Kidney (tissue), 14 donors: ENCODE measurements around the gene TMX1. TPM values are rescaled to one million over a fixed set of nuclear protein-coding genes. Genes with fewer than 3 reads are reported as not detected.

ENCODE experiments used
- DNase-seq, 5 donors: peaks; one replicate each; pipeline ENCODE4 v3.0.0-alpha.2; 2013 to 2020
- FAIRE-seq: peaks from 2 replicates; lab custom pipeline; 2012; peaks lifted over from hg19 to GRCh38; lab: Jason Lieb, UNC
- H3K27ac ChIP-seq, 2 donors: one replicate each; pipeline ENCODE4 v1.7.0; 2013; ENCODE audit warnings: low read depth in 2 of 2, low read length in 2 of 2, inconsistent platforms in 1 of 2
- H3K27me3 ChIP-seq: one replicate; pipeline ENCODE4 v1.7.1; 2013; ENCODE audit warnings: low read length, inconsistent platforms; ENCODE audit not compliant: control insufficient read depth, insufficient read depth
- H3K36me3 ChIP-seq, 3 donors: one replicate each; pipeline versions ENCODE4 v1.7.0 to v1.7.1; 2013; ENCODE audit warnings: low read length in 3 of 3, control low read depth in 1 of 3, inconsistent platforms in 1 of 3; ENCODE audit not compliant: insufficient read depth in 3 of 3, control insufficient read depth in 2 of 3
- H3K4me1 ChIP-seq, 3 donors: one replicate each; pipeline versions ENCODE4 v1.7.0 to v1.7.1; 2013; ENCODE audit warnings: low read length in 3 of 3, inconsistent platforms in 1 of 3, low read depth in 1 of 3; ENCODE audit not compliant: control insufficient read depth in 2 of 3, insufficient read depth in 2 of 3
- H3K4me3 ChIP-seq, 3 donors: one replicate each; pipeline versions ENCODE4 v1.7.0 to v1.8.1; 2013; ENCODE audit warnings: low read length in 3 of 3, control low read depth in 1 of 3, inconsistent platforms in 1 of 3
- H3K9ac ChIP-seq, 3 donors: one replicate each; pipeline versions ENCODE4 v1.7.0 to v1.7.1; 2013; ENCODE audit warnings: low read length in 3 of 3, control low read depth in 1 of 3, inconsistent platforms in 1 of 3
- H3K9me3 ChIP-seq, 3 donors: one replicate each; pipeline versions ENCODE4 v1.7.0 to v1.7.1; 2013; ENCODE audit warnings: low read length in 3 of 3, control low read depth in 1 of 3, inconsistent platforms in 1 of 3; ENCODE audit not compliant: control insufficient read depth in 2 of 3, insufficient read depth in 1 of 3
- intact Hi-C: fragments of 100-400 bp; cut with DNase I; formaldehyde crosslinking; loops from one replicate; pipeline ENCODE4 v1.11.1; 2022
- polyA plus RNA-seq: library from polyadenylated mRNA; stranded (reverse); fragments of 350-450 nt; fragmentation: Illumina TruSeq; extraction: RNeasy Lipid Tissue Mini Kit (QIAGEN cat#74804); gene quantifications from one replicate; pipeline ENCODE4 v1.2.3, GENCODE V29; 2014; ENCODE audit warnings: low read depth, low replicate concordance; ENCODE audit not compliant: insufficient read depth
- total RNA-seq: library from RNA; stranded (reverse); fragmentation: NEBNext Ultra II Directional; extraction: Animal tissue kit (Norgen Biotek cat#: 25700); gene quantifications from one replicate; pipeline ENCODE4 v1.2.1, GENCODE V29; 2021
- TF ChIP-seq, protein P1 (sequence below): IDR thresholded peaks from 3 replicates; pipeline ENCODE4 v1.5.1; 2012; ENCODE audit warnings: mild to moderate bottlenecking, moderate library complexity, borderline replicate concordance; ENCODE audit not compliant: insufficient read depth; ENCODE audit errors: extremely low read depth
- donor health status: control.
- donor health status: control.
- donor health status: control.
- donor health status: control.
- donor health status: control.
- donor health status: DM: yes; HTN: yes; CAD: no.
- donor health status: Normal renal cell carcinoma (clear cell type).

Gene TMX1
- total and polyA plus RNA-seq, 2 donors from 2014 or later: 12.3 to 31.6 TPM

DNA sequence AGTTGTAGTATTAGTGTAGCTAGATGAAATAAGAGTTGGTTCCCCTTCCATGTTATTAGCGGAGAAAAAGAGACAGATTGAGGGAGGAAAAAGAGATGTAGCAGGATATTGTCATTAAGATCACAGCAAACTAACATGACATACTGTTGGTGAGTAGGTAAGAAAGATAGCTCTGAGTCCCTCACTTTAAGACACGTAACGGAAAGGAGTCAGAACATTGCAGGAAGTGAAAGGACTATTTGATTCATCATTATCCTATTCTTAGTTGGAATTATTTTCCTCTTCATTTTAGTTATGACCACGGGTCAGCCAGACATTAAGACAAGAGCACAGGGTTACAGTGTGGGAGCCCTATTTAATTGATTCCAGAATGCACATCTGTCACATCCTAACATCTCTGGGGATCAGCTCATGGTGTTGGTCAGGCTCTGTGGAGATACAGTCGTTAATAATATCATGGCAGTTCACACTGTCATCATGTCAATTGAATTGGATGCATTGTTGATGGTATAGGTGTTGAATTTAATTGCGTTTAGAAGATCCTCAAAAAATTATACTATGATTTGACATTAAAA is 55.0 kb downstream of the TMX1 start:
- Histone ChIP-seq H3K27ac (no peak overlapping the region), H3K9ac (no peak overlapping the region), H3K9me3 (no peaks in the 10 kb centered on the region), H3K36me3 (no peaks in the 10 kb centered on the region), H3K4me3 (no peak overlapping the region), H3K27me3 (no peaks in the 10 kb centered on the region), H3K4me1 (no peaks in the 10 kb centered on the region)
- DNase-seq: no peak
- FAIRE-seq: no peak
- intact Hi-C loops: no loop called here
- TF ChIP-seq, protein P1, sequence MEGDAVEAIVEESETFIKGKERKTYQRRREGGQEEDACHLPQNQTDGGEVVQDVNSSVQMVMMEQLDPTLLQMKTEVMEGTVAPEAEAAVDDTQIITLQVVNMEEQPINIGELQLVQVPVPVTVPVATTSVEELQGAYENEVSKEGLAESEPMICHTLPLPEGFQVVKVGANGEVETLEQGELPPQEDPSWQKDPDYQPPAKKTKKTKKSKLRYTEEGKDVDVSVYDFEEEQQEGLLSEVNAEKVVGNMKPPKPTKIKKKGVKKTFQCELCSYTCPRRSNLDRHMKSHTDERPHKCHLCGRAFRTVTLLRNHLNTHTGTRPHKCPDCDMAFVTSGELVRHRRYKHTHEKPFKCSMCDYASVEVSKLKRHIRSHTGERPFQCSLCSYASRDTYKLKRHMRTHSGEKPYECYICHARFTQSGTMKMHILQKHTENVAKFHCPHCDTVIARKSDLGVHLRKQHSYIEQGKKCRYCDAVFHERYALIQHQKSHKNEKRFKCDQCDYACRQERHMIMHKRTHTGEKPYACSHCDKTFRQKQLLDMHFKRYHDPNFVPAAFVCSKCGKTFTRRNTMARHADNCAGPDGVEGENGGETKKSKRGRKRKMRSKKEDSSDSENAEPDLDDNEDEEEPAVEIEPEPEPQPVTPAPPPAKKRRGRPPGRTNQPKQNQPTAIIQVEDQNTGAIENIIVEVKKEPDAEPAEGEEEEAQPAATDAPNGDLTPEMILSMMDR: no peak

DNA sequence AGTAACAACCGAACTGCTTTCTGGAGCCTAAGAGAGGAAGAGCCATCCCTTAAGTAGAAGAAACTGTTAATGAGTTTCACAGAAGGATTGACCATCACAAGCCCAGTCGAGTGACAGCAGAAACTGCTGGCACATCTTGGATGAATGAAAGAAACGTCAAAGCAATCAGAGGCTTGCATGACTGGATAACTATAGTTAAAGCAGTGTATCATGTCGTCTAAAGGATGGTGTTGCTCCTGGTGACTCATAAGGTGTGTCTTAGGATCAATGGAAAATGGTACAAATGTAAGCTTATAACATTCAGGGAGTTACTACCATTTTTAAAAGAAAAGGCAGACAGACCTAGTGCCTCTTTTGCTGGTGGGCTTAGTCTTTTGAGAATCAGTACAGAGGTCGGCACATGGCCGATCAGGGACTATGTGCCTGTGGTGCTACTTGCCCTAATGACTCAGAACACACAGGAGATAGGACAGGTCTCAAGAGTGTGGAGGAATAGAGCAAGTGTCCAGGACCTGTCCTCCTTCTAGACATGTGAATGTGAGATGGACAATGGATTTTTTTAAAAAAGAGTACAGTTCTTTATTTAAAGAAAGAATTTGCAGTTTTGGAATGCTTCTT is 55.7 kb downstream of the TMX1 start:
- intact Hi-C loops: no loop called here
- DNase-seq (no peak), FAIRE-seq (no peak)
- H3K27ac ChIP-seq: no peak overlapping the region
- no peaks in the 10 kb centered on the region for H3K27me3 ChIP-seq
- no peaks in the 10 kb centered on the region for H3K36me3 ChIP-seq
- no peak overlapping the region for H3K9ac ChIP-seq
- no peaks in the 10 kb centered on the region for H3K9me3 ChIP-seq
- H3K4me1 ChIP-seq: no peaks in the 10 kb centered on the region
- H3K4me3 ChIP-seq: no peak overlapping the region
- TF ChIP-seq, protein P1: no peak

DNA sequence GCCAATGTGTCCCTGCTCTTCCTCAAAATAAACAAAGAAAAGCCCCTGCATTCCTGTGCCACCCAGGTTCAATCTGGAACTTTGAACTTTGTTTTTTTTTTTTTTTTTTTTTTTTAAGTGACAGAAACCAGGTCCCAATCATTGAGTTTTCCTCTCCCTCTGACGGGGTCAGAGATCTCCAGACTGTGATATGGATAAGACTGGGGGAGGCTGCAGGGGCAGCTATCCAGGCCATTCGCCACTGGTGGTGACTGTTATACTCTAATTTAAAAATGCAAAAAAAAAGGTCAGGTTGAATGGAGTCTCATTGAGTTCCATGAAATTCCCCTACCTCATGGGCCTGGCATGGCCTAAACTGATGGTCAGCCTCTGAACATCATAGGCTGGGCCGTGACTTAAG is 57.0 kb downstream of the TMX1 start:
- DNase-seq (no peak), FAIRE-seq (no peak)
- intact Hi-C loops: no loop called here
- H3K9me3 ChIP-seq: no peaks in the 10 kb centered on the region
- no peak overlapping the region for H3K4me3 ChIP-seq
- no peak overlapping the region for H3K9ac ChIP-seq
- H3K4me1 ChIP-seq: no peaks in the 10 kb centered on the region
- H3K36me3 ChIP-seq: no peaks in the 10 kb centered on the region
- H3K27ac ChIP-seq: no peak overlapping the region
- no peaks in the 10 kb centered on the region for H3K27me3 ChIP-seq
- TF ChIP-seq, protein P1: no peak

DNA sequence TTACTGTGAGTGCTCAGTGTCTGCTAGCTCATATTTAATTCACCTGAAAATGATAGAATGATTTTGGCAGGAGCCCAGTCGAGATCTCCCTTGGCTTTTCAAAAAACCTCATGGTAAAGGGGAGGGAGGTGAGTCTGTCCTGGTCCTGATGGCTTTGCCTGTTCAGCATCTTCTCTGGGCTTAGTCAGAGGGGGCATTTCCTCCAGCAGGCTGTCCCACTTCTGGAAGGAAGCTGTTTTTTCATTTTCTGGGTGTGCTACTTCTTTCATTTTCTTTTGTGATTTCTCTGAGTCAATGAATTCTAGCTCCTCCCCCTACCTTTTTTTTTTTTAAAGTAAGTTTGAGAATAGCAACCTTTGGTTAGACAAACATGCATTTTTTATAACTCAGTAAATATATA is 58.8 kb downstream of the TMX1 start:
- no peaks in the 10 kb centered on the region for H3K27me3 ChIP-seq
- intact Hi-C loops: no loop called here
- no peak overlapping the region for H3K27ac ChIP-seq
- H3K36me3 ChIP-seq: no peaks in the 10 kb centered on the region
- H3K4me1 ChIP-seq: no peaks in the 10 kb centered on the region
- H3K9ac ChIP-seq: no peak overlapping the region
- FAIRE-seq: no peak
- no peak for DNase-seq
- H3K9me3 ChIP-seq: no peaks in the 10 kb centered on the region
- H3K4me3 ChIP-seq: no peak overlapping the region
- TF ChIP-seq, protein P1: no peak
